GM18867 (cell line): ENCODE results near the gene AGPS.

Experiments used
- ATAC-seq: cut with Tn5 transposase; IDR thresholded peaks from one replicate; pipeline ENCODE4 v1.9.1; 2021; ENCODE audit warnings: mild to moderate bottlenecking, moderate library complexity; ENCODE audit not compliant: unreplicated experiment

The AGPS gene

DNA sequence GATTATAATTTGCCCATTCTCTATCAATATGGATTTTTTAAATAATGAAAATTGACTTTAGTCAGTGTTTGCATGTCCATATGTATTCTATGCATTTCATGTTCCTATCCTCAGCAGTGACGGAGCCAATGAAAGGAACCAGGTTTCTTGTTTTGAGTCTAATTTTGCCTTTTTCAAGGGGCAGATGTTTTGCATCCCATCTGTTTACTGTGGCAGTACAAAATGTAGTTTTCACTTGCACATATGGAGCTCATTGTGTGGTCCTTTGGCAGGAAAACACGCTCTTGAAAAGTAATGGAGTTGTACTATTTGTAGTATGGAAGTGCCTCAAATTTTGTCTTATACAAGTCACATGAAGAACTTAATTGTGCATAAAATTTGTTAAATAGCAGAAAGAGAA lies 127.8 kb downstream of the AGPS start:
- no peak for ATAC-seq

DNA sequence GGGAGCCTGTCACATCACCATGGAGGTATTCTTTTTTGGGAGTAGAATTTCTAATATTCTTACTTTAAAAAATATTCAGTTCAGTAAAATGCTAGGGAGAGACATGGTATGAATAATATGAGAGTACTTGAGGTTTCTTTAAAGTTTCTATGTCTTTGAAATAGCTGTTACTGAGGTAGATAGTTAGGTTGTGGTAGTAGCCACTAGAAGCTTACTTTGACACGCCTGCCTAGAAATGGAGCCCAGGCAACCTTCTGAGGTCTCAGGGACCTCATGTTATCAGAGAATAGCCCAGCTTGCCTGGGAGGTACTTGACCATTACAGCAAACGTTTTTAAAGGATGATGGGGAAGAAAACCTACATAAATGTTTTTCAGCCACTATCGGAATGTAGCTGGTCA lies 131.2 kb downstream of the AGPS start:
- no peak for ATAC-seq

- no peak for ATAC-seq
These were observed 132.9 kb downstream of the AGPS start for GRCh38 chr2:177525351-177525924.

DNA sequence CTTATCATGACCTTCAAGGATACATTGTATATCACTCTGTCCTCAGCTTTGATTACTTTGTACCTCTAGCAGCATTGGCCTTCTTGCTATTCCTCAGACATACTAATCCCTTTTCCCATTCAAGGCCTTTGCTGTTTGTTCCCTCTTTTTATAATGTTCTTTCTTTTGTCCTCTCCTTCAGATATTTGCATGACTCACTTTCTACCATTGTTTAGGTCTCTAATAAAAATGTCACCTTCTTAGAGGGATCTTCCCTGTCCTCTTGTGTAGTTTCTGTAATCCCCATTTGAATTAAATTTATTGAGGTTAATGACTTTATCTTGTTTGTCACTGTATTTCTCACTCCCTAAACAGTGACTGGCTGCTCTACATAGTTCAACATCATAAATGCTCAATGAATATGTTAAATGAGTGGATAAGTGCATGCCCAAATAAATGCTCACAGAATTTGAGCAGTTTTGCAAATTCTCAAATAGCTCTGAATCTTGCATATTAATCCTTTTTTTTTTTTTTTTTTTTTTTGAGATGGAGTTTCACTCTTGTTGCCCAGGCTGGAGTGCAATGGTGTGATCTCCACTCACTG lies 135.9 kb downstream of the AGPS start:
- ATAC-seq: no peak

GRCh38 chr2:177529166-177529565 lies 136.6 kb downstream of the AGPS start:
- no peak for ATAC-seq

- no peak for ATAC-seq
These were observed 138.0 kb downstream of the AGPS start for GRCh38 chr2:177530561-177530960.

GRCh38 chr2:177531706-177532105 lies 139.1 kb downstream of the AGPS start:
- no peak for ATAC-seq

DNA sequence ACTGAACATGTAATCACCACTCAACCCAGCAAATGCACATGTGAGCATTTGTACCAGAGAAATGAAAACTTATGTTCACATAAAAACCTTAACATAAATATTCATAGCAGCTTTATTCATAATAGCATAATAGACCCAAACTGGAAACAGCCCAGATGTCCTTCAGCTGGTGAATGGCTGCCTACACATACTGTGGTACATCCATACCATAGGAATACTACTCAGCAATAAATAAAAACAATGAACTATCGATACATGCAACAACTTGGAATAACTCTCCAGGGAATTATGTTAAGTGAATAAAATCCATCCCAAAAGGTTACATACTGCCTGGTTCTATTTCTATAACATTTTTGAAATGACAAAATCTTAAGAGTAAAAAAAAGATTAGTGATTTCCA lies 140.0 kb downstream of the AGPS start:
- no peak for ATAC-seq

DNA sequence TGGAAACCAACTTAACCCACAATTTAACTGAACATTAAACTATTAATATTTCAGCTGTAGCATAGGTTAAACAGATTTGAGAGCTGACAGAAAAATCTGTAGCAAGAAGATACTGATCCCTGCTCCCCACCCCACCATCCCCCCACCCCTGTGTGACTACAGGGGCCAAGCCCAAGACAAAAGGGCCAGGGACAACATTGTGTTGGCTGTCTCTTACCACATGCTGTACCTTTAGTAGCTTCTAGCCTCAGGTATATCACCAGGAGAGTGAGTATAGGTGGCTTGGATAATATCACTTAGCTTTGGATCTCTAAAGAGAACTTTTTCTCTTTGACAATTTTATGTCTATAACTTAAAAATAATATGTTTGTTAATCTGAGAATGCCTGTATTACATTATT lies 140.7 kb downstream of the AGPS start:
- ATAC-seq: no peak

- ATAC-seq: no peak
These were observed 142.4 kb downstream of the AGPS start for GRCh38 chr2:177535000-177535399.

DNA sequence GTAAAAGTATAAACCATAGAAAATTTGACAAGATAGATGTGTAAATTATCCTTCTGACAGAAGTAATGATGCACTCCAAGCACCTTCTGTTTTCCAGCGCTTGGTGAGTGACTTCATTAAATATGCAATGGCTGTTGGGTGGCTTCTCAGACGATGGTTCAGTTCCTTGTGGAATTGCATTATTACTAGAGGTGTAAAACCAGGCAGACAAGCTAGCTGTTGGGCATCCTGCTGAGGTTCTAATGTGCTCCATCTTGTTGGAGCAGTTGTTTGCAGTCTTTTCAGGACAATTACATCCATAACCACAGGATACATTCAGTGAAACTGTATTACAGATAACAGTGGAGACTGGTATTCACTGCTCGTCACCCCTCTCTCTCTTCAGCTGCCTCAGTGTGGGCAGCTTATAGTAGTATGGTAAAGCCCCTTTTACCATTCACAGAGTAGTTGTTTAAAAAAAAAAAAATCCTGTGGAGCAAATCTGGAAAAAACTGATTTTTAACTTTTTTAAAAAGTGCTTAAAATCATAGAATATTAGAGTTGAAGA lies 143.5 kb downstream of the AGPS start:
- no peak for ATAC-seq

DNA sequence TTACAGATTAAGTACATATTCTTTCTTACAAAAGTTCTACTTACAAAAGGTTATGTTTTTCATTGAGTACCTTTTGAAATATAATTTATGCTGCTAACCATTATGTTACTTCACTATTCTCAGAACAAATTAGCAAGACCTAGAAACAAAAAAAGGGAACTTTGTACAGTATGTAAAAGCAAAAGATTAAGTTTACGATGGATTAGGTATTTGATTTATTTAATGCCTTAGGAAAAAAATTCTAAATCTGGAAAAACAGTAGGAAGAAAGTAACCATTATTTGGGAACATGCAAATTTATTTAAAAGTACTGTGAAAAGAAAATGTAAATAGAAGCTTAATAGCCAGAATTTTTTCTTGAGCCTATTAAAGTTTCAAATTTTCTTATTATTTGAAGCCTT lies 144.6 kb downstream of the AGPS start:
- ATAC-seq: no peak

DNA sequence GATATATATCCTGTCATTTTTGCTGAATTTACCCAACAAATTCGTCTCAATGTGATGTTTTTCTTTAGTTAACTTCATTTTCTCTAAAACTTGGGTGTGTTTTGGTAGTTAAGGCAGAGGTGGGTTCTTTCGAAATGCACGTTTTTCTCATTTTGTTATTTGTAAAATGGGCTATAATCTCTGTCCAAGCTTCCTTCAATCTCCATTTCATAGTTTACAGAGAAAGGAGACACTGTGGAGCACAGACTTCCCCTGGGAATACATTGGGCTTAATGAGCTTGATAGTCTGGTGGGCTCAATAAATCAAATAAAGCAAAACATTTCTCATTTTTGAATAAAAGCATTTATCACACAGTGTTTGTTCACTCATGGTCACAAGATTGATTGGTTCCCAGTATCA lies 145.1 kb downstream of the AGPS start:
- no peak for ATAC-seq

DNA sequence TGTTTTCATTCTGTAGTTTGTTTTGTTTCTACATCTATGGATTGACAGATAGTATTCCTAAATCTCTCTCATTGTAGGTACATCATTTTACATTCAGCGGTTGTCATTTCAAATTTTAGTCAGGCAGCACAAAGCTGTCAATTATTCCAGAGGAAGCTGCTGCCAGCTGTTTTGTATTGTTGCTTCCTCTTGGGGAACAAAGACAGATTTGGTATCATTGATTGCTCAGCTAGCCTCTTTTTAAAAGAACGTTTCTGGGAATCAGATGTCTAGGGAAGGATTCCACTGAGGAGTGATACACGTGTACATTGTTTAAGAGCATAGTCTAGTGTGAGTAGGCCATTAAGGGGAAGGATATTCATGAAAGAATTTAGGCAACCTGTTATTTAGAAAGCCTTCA lies 145.8 kb downstream of the AGPS start:
- ATAC-seq: no peak

- no peak for ATAC-seq
These were observed 147.7 kb downstream of the AGPS start for GRCh38 chr2:177540283-177540682.

GRCh38 chr2:177541258-177541991 lies 148.9 kb downstream of the AGPS start:
- ATAC-seq: no peak

DNA sequence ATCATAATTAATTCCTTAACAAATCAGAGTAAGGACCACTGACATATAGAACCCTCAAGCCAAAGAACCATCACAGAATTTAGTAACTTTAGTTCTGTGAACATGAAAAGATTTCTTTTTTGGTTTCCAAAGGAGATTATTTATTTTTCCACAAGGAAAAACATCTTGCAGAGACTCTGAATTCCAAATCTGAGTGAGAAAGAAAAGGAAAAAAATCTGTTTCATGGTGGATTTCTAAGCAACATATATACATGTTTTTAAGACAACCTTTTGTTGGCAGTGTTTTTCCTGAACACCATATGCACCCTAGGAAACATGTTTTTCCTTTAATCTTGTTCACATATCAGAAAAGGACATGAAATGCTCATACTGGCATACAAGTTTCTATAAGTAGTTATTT lies 149.8 kb downstream of the AGPS start:
- no peak for ATAC-seq

- no peak for ATAC-seq
These were observed 150.6 kb downstream of the AGPS start for GRCh38 chr2:177543007-177543760.

DNA sequence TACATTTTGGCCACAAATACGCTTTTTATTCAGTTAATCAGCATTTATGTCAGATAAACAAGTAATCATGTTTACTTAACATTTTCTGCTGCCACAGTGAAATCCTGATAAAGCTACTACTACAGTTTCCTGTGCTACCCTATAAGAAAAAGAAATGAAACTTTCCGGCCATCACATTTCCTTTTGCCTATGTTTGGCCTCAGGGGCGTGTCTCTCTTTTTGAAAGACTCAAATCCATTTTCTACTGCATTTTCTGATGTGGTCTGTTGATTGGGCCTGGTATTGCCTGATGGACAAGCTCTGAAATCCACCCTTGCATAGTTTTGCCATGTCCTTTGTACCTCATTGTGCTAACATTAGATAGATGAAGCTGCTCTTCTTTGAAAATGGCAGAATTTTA lies 152.6 kb downstream of the AGPS start:
- no peak for ATAC-seq

GRCh38 chr2:177545981-177546585 lies 153.5 kb downstream of the AGPS start:
- no peak for ATAC-seq

GRCh38 chr2:177547122-177547521 lies 154.5 kb downstream of the AGPS start:
- ATAC-seq: peak; percentile 91
